Activated CD4-positive, alpha-beta T cell treated with anti-CD3 and anti-CD28 coated beads, Interleukin-2, amount 10 ng/mL, durations not matched to agents 7 days and 5 days (primary cell): ENCODE measurements around the gene TNPO2. TPM values are rescaled to one million over a fixed set of nuclear protein-coding genes. Genes with fewer than 3 reads are reported as not detected.

ENCODE experiments used
- CTCF ChIA-PET: fragments of 350-600 bp; sonication (Branson Sonifier 250); formaldehyde crosslinking; loops from one replicate; lab custom pipeline; 2021; ENCODE audit warnings: antibody characterized with exemption; lab: Charles Lee
- POLR2A ChIA-PET: fragments of 350-600 bp; sonication (Branson Sonifier 250); formaldehyde crosslinking; loops from one replicate; lab custom pipeline; 2021; ENCODE audit warnings: antibody characterized with exemption; lab: Charles Lee
- DNase-seq: peaks from one replicate; pipeline ENCODE4 v3.0.0-alpha.2; 2020
- H3K27ac Mint-ChIP-seq: one replicate; pipeline ENCODE4 v1.8.0; 2021; ENCODE audit warnings: mild to moderate bottlenecking, moderate library complexity, mixed read lengths
- H3K27me3 Mint-ChIP-seq: one replicate; pipeline ENCODE4 v1.8.0; 2021; ENCODE audit warnings: mixed read lengths
- H3K36me3 Mint-ChIP-seq: one replicate; pipeline ENCODE4 v1.8.0; 2021; ENCODE audit warnings: low read depth, mixed read lengths
- H3K4me1 Mint-ChIP-seq: one replicate; pipeline ENCODE4 v1.8.0; 2021; ENCODE audit warnings: mixed read lengths
- H3K4me3 Mint-ChIP-seq: one replicate; pipeline ENCODE4 v1.8.0; 2021; ENCODE audit warnings: mild to moderate bottlenecking, moderate library complexity, mixed read lengths
- H3K9me3 Mint-ChIP-seq: one replicate; pipeline ENCODE4 v1.8.0; 2021; ENCODE audit warnings: mixed read lengths
- total RNA-seq, 2 experiments: library from RNA; stranded (reverse); gene quantifications; one replicate each; pipeline ENCODE4 v1.2.3, GENCODE V29; 2021

The TNPO2 gene
- total RNA-seq: 10 to 100 TPM; 80.5 to 90.7 TPM

GRCh38 chr19:12723641-12724426, at the start of gene TNPO2:
TSS of gene TNPO2 (minus strand) at chr19:12723932. CDS start at chr19:12720977, 2,955 bp downstream.
- CTCF ChIA-PET: interaction anchor here (0.9 to 2.6 kb wide), 9 partner anchors 10 to 124 kb away, joined by 3 to 22 read pairs (median 5); partner anchors contain the start of gene TRIR

DNA sequence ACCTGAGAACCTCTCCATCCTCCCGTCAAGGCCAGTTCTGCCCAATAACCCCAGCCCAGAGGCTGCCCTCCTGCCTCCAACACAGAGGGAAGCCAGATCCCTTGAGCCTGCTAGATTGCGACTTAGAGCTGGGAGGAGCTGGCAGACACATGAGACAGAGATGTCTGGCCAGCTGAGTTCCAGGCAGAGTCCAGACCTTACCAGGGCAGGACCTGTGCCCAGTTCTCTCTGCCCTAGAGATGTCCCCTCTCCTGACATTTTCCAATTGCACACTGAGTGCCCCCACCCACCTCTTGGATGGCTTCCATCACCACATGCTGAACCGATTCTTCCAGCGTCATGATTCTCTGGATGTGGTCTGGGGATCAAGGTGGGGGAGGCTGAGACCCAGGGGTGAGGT, 48.6 kb upstream of the TNPO2 start:
- H3K36me3 Mint-ChIP-seq: no peaks in the 10 kb centered on the region
- peaks cover 25% of the 10 kb centered on the region for H3K4me1 Mint-ChIP-seq
- ChIA-PET CTCF (interaction anchor here (1.2 to 3.4 kb wide), 2 partner anchors 12 to 17 kb away, joined by 3 to 20 read pairs; no protein-coding TSS in a partner anchor), POLR2A (no interaction called here)
- H3K27ac Mint-ChIP-seq: no peak overlapping the region
- no peak for DNase-seq
- no peaks in the 10 kb centered on the region for H3K27me3 Mint-ChIP-seq
- H3K9me3 Mint-ChIP-seq: no peaks in the 10 kb centered on the region
- H3K4me3 Mint-ChIP-seq: no peak overlapping the region

More at GRCh38 chr19:12723641-12724426, at the start of gene TNPO2:
- peak within 1 kb of the TSS; percentile 93 for H3K27ac Mint-ChIP-seq
- POLR2A ChIA-PET: interaction anchor here (0.7 to 1.3 kb wide), 2 partner anchors 8 to 10 kb away, joined by 3 read pairs; no protein-coding TSS in a partner anchor
- peaks cover 27% of the 10 kb centered on the region for H3K36me3 Mint-ChIP-seq
- H3K4me1 Mint-ChIP-seq: peaks cover 32% of the 10 kb centered on the region
- no peaks in the 10 kb centered on the region for H3K9me3 Mint-ChIP-seq
- peak; percentile 81 for DNase-seq
- no peaks in the 10 kb centered on the region for H3K27me3 Mint-ChIP-seq
- H3K4me3 Mint-ChIP-seq: peak within 1 kb of the TSS; percentile 86

- no peaks in the 10 kb centered on the region for H3K9me3 Mint-ChIP-seq
- H3K4me3 Mint-ChIP-seq: no peak overlapping the region
- CTCF ChIA-PET: interaction anchor here (2.1 to 3.4 kb wide), 2 partner anchors 10 to 76 kb away, joined by 9 to 20 read pairs; no protein-coding TSS in a partner anchor
- H3K27ac Mint-ChIP-seq: no peak overlapping the region
- H3K36me3 Mint-ChIP-seq: no peaks in the 10 kb centered on the region
- H3K4me1 Mint-ChIP-seq: peaks cover 25% of the 10 kb centered on the region
- H3K27me3 Mint-ChIP-seq: no peaks in the 10 kb centered on the region
- no peak for DNase-seq
- POLR2A ChIA-PET: no interaction called here
Measured at GRCh38 chr19:12770922-12771321, 47.2 kb upstream of the TNPO2 start.

GRCh38 chr19:12769689-12770088, 46.0 kb upstream of the TNPO2 start:
- H3K9me3 Mint-ChIP-seq: no peaks in the 10 kb centered on the region
- CTCF ChIA-PET: interaction anchor here (1.7 to 15.9 kb wide), 3 partner anchors 9 to 78 kb away, joined by 6 to 211 read pairs (median 9); partner anchors contain the start of gene JUNB
- POLR2A ChIA-PET: no interaction called here
- peak; percentile 67 for DNase-seq
- H3K4me1 Mint-ChIP-seq: peaks cover 24% of the 10 kb centered on the region
- no peak overlapping the region for H3K27ac Mint-ChIP-seq
- no peak overlapping the region for H3K4me3 Mint-ChIP-seq
- no peaks in the 10 kb centered on the region for H3K36me3 Mint-ChIP-seq
- H3K27me3 Mint-ChIP-seq: no peaks in the 10 kb centered on the region

DNA sequence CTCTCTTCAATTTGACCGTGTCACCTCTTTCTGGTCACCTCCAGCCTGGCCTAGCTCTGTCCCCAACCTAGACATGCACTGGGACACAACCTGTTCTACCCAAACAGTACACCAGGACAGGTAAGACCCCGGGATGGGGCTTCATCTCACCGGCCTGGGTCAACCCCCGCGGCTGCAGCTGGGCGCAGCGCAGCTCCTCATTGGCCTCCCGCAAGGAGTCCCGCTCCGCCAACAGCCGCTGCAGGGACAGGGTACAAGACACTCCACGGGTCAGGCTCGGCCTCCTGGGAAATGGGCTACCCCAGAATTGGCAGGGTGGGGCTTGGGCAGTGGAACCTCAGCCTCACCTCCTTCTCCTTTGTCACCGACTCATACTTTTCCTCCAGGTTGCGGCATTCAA, 43.9 kb upstream of the TNPO2 start:
- DNase-seq: no peak
- ChIA-PET CTCF (interaction anchor here (0.6 to 15.9 kb wide), 5 partner anchors 28 to 153 kb away, joined by 3 to 211 read pairs (median 6); partner anchors contain the start of genes JUNB and RNASEH2A), POLR2A (no interaction called here)
- Mint-ChIP-seq H3K4me3 (no peak overlapping the region), H3K27ac (no peak overlapping the region), H3K9me3 (no peaks in the 10 kb centered on the region), H3K36me3 (no peaks in the 10 kb centered on the region), H3K27me3 (no peaks in the 10 kb centered on the region), H3K4me1 (peaks cover 15% of the 10 kb centered on the region)

GRCh38 chr19:12767150-12767549, 43.4 kb upstream of the TNPO2 start:
- ChIA-PET POLR2A (no interaction called here), CTCF (interaction anchor here (1.0 to 15.9 kb wide), 4 partner anchors 29 to 81 kb away, joined by 3 to 211 read pairs (median 16); partner anchors contain the start of genes JUNB and RNASEH2A)
- H3K36me3 Mint-ChIP-seq: no peaks in the 10 kb centered on the region
- H3K9me3 Mint-ChIP-seq: no peaks in the 10 kb centered on the region
- no peak for DNase-seq
- peaks cover 15% of the 10 kb centered on the region for H3K4me1 Mint-ChIP-seq
- H3K27me3 Mint-ChIP-seq: no peaks in the 10 kb centered on the region
- H3K27ac Mint-ChIP-seq: no peak overlapping the region
- H3K4me3 Mint-ChIP-seq: no peak overlapping the region

- DNase-seq: peak; percentile 86
- H3K4me1 Mint-ChIP-seq: peaks cover 13% of the 10 kb centered on the region
- no peaks in the 10 kb centered on the region for H3K36me3 Mint-ChIP-seq
- CTCF ChIA-PET: interaction anchor here (0.6 to 15.9 kb wide), 19 partner anchors 10 to 603 kb away, joined by 3 to 211 read pairs (median 4); partner anchors contain the start of genes GET3, HOOK2, JUNB and RNASEH2A
- H3K4me3 Mint-ChIP-seq: no peak overlapping the region
- H3K27me3 Mint-ChIP-seq: no peaks in the 10 kb centered on the region
- POLR2A ChIA-PET: interaction anchor here (0.7 to 0.9 kb wide), 2 partner anchors 25 to 30 kb away, joined by 3 to 5 read pairs; partner anchors contain the start of gene JUNB
- H3K27ac Mint-ChIP-seq: no peak overlapping the region
- no peaks in the 10 kb centered on the region for H3K9me3 Mint-ChIP-seq
Measured at GRCh38 chr19:12766051-12766521, 42.4 kb upstream of the TNPO2 start.

DNA sequence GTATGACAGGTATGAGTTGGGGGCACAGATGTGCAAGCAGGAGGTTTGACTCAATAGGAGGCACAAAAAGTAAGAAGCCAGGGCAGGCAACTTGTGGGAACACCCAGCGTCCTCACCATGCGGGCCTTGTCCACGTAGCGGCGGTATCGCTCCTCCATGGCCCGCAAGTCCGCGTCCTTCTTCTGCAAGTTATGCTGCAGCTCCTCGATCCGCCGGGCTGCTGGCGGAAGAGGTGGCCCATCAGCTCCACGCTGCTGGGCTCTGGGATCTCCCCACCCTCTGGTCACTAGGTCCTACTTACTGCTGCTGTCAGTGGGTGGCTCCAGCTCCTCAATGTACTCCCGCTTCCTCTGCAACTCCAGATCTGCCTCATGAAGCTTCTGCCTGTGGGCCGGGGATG, 41.0 kb upstream of the TNPO2 start:
- no peaks in the 10 kb centered on the region for H3K9me3 Mint-ChIP-seq
- no peaks in the 10 kb centered on the region for H3K27me3 Mint-ChIP-seq
- ChIA-PET POLR2A (no interaction called here), CTCF (interaction anchor here (0.5 to 15.9 kb wide), 8 partner anchors 9 to 1918 kb away, joined by 4 to 211 read pairs (median 18); partner anchors contain the start of genes GET3, HOOK2, JUNB and TNPO2)
- no peaks in the 10 kb centered on the region for H3K36me3 Mint-ChIP-seq
- no peak overlapping the region for H3K27ac Mint-ChIP-seq
- DNase-seq: no peak
- no peak overlapping the region for H3K4me3 Mint-ChIP-seq
- H3K4me1 Mint-ChIP-seq: peaks cover 10% of the 10 kb centered on the region

GRCh38 chr19:12763100-12763499, 39.4 kb upstream of the TNPO2 start:
- POLR2A ChIA-PET: interaction anchor here (0.6 kb wide), 1 partner anchor 65 kb away, joined by 6 read pairs; no protein-coding TSS in a partner anchor

DNA sequence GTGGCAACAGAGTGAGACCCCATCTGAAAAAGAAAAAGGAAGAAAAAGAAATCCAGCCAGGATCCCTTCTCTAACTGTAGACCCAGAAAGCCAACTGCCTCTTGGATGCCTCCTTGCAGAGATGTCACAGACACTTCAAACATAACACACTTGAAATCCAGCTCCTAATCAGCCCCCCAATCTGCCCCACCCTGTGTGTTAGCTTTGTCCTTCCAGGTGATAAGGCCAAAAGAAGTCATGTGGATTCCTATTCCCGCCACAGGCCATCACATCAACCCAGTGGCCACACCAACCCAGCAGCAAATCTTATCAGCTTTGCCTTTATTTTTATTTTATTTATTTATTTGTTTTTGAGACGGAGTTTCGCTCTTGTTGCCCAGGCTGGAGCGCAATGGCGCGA, 36.0 kb upstream of the TNPO2 start:
- Mint-ChIP-seq H3K27ac (no peak overlapping the region), H3K36me3 (no peaks in the 10 kb centered on the region), H3K4me3 (no peak overlapping the region), H3K27me3 (peaks cover 4% of the 10 kb centered on the region), H3K4me1 (peaks cover 13% of the 10 kb centered on the region), H3K9me3 (no peaks in the 10 kb centered on the region)
- POLR2A ChIA-PET: no interaction called here
- CTCF ChIA-PET: interaction anchor here (0.7 to 15.9 kb wide), 12 partner anchors 9 to 88 kb away, joined by 3 to 211 read pairs (median 5); partner anchors contain the start of genes BEST2, FBXW9, GET3 and JUNB
- no peak for DNase-seq

More at GRCh38 chr19:12763100-12763499, 39.4 kb upstream of the TNPO2 start:
- H3K27me3 Mint-ChIP-seq: peaks cover 2% of the 10 kb centered on the region
- H3K4me1 Mint-ChIP-seq: peaks cover 11% of the 10 kb centered on the region
- H3K4me3 Mint-ChIP-seq: no peak overlapping the region
- CTCF ChIA-PET: interaction anchor here (1.2 to 15.9 kb wide), 5 partner anchors 10 to 84 kb away, joined by 3 to 211 read pairs (median 6); partner anchors contain the start of gene JUNB
- no peaks in the 10 kb centered on the region for H3K9me3 Mint-ChIP-seq
- DNase-seq: no peak
- no peaks in the 10 kb centered on the region for H3K36me3 Mint-ChIP-seq
- H3K27ac Mint-ChIP-seq: no peak overlapping the region

- Mint-ChIP-seq H3K36me3 (no peaks in the 10 kb centered on the region), H3K27me3 (peaks cover 4% of the 10 kb centered on the region), H3K27ac (no peak overlapping the region), H3K4me1 (peaks cover 13% of the 10 kb centered on the region), H3K9me3 (no peaks in the 10 kb centered on the region), H3K4me3 (peak overlapping the region; percentile 27)
- CTCF ChIA-PET: interaction anchor here (0.5 to 15.9 kb wide), 27 partner anchors 8 to 1376 kb away, joined by 3 to 211 read pairs (median 3); partner anchors contain the start of genes GET3, JUNB, TNPO2 and TRIR
- DNase-seq: peak; percentile 64
- POLR2A ChIA-PET: no interaction called here
Measured at GRCh38 chr19:12757544-12758274, 34.0 kb upstream of the TNPO2 start.
